Fibroblast of lung (primary cell): ENCODE measurements around the gene AGL.

Experiments used
- EZH2 ChIP-seq: IDR thresholded peaks from 2 replicates; pipeline ENCODE4 v1.5.1; 2012; ENCODE audit warnings: low read length, control low read depth, mild to moderate bottlenecking; ENCODE audit errors: missing control alignments
- TF ChIP-seq, protein P1 (sequence below), 2 donors: IDR thresholded peaks in 1 of 2; conservative IDR thresholded peaks in 1 of 2; 1 replicate in 1 of 2; 2 replicates in 1 of 2; pipeline ENCODE4 v1.5.1; 2011 to 2012; ENCODE audit warnings: low read length in 2 of 2, control low read depth in 1 of 2, inconsistent platforms in 1 of 2, low read depth in 1 of 2, mild to moderate bottlenecking in 1 of 2

DNA sequence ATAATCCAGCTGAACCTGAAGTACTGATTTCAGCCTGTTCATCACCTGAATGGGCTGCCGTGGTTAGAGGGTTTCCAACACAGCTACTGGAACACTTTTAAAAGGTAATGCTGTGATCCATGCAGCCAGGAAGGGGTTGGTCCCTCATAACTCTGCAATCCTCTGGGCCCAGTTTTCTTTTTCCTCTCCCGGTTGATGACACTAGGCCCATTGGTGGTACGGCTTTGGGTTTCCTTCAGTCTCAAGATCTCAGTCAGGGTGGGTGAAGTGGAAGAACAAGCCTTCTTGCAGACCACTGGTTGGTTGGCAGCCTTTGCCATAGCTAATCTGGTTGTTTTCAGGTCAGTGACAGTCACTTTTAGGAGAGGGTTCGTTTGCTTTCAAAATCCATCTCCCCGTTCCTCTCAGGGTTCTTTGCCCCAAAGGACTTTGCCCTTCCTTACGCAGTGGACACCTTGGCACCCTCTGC, 119.1 kb downstream of the AGL start:
- TF ChIP-seq, protein P1, sequence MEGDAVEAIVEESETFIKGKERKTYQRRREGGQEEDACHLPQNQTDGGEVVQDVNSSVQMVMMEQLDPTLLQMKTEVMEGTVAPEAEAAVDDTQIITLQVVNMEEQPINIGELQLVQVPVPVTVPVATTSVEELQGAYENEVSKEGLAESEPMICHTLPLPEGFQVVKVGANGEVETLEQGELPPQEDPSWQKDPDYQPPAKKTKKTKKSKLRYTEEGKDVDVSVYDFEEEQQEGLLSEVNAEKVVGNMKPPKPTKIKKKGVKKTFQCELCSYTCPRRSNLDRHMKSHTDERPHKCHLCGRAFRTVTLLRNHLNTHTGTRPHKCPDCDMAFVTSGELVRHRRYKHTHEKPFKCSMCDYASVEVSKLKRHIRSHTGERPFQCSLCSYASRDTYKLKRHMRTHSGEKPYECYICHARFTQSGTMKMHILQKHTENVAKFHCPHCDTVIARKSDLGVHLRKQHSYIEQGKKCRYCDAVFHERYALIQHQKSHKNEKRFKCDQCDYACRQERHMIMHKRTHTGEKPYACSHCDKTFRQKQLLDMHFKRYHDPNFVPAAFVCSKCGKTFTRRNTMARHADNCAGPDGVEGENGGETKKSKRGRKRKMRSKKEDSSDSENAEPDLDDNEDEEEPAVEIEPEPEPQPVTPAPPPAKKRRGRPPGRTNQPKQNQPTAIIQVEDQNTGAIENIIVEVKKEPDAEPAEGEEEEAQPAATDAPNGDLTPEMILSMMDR (conservative IDR thresholded peaks at IDR 0.05 in 1 of 2, IDR thresholded peaks at IDR 0.05 in 1 of 2; ENCODE audit: low read depth in 1 of 2, low read length in 2 of 2), result no peak
- no peak for TF ChIP-seq EZH2
